Tibial nerve (tissue), 4 donors: ENCODE data around the gene CCT5.

Experiments used
- CTCF ChIP-seq, 5 experiments: fragments of 200-600 bp in 3 of 5; fragments of 450-650 bp in 2 of 5; sonication (generic) in 3 of 5; IDR thresholded peaks; one replicate each; pipeline ENCODE4 v1.5.1; 2016 to 2019; ENCODE audit warnings: antibody characterized with exemption in 5 of 5, mild to moderate bottlenecking in 3 of 5, moderate library complexity in 2 of 5
- EP300 ChIP-seq, 2 donors: sonication (generic); formaldehyde crosslinking; IDR thresholded peaks; one replicate each; pipeline ENCODE4 v1.6.1; 2017; ENCODE audit warnings: antibody characterized with exemption in 2 of 2, mild to moderate bottlenecking in 1 of 2
- POLR2A ChIP-seq, 2 donors: fragments of 450-650 bp; IDR thresholded peaks; one replicate each; pipeline ENCODE4 v1.6.1; 2017; ENCODE audit warnings: antibody characterized with exemption in 2 of 2, mild to moderate bottlenecking in 2 of 2, moderate library complexity in 2 of 2

- TF ChIP-seq CTCF (IDR thresholded peaks at IDR 0.05) (no peak), EP300 (IDR thresholded peaks at IDR 0.05) (no peak), POLR2A (IDR thresholded peaks at IDR 0.05) (no peak)
Observed at GRCh38 chr5:10297646-10298204, 47.6 kb downstream of the CCT5 start.
